Gastroesophageal sphincter (tissue), 4 donors: ENCODE results near the gene SLC39A12. TPM values are rescaled to one million over a fixed set of nuclear protein-coding genes. Genes with fewer than 3 reads are reported as not detected.

ENCODE experiments used
- ATAC-seq: fragments of 150-250 bp; one replicate; pipeline ENCODE4 v1.9.1; 2016; ENCODE audit warnings: mild to moderate bottlenecking, moderate library complexity
- H3K27ac ChIP-seq, 4 donors: fragments of 200-600 bp; sonication (generic) in 3 of 4; 1 replicate in 3 of 4; 2 replicates in 1 of 4; pipeline ENCODE4 v1.5.1; 2016 to 2019
- H3K27me3 ChIP-seq: fragments of 200-600 bp; sonication (generic); one replicate; pipeline ENCODE4 v1.5.1; 2019
- H3K36me3 ChIP-seq, 2 donors: fragments of 200-600 bp; sonication (generic); one replicate each; pipeline ENCODE4 v1.5.1; 2019; ENCODE audit warnings: control low read depth in 1 of 2
- H3K4me1 ChIP-seq, 3 donors: fragments of 200-600 bp; sonication (generic); 1 replicate in 2 of 3; 2 replicates in 1 of 3; pipeline ENCODE4 v1.5.1; 2016 to 2019; ENCODE audit warnings: control low read depth in 2 of 3
- H3K4me3 ChIP-seq, 2 donors: fragments of 200-600 bp; sonication (generic); one replicate each; pipeline ENCODE4 v1.5.1; 2019; ENCODE audit warnings: mild to moderate bottlenecking in 1 of 2, moderate library complexity in 1 of 2
- H3K9me3 ChIP-seq, 3 donors: fragments of 200-600 bp; sonication (generic); one replicate each; pipeline ENCODE4 v1.5.1; 2017 to 2019; ENCODE audit warnings: control low read depth in 2 of 3
- CTCF ChIP-seq, 4 experiments: fragments of 200-600 bp in 2 of 4; fragments of 450-650 bp in 2 of 4; sonication (generic) in 1 of 4; IDR thresholded peaks; one replicate each; pipeline ENCODE4 v1.5.1; 2017 to 2019; ENCODE audit warnings: antibody characterized with exemption in 4 of 4, mild to moderate bottlenecking in 2 of 4, moderate library complexity in 2 of 4
- EP300 ChIP-seq: sonication (generic); formaldehyde crosslinking; IDR thresholded peaks from one replicate; pipeline ENCODE4 v1.6.1; 2017; ENCODE audit warnings: antibody characterized with exemption, mild to moderate bottlenecking
- POLR2A ChIP-seq, 2 donors: fragments of 450-650 bp; IDR thresholded peaks; one replicate each; pipeline ENCODE4 v1.6.1; 2017; ENCODE audit warnings: antibody characterized with exemption in 2 of 2, mild to moderate bottlenecking in 2 of 2, moderate library complexity in 1 of 2
- POLR2AphosphoS5 ChIP-seq: sonication (generic); formaldehyde crosslinking; IDR thresholded peaks from one replicate; pipeline ENCODE4 v1.6.1; 2017; ENCODE audit warnings: antibody characterized with exemption
- whole genome bisulfite sequencing, 2 donors: methylation state at CpG; one replicate each; pipeline ENCODE4 v1.1.5; 2018; ENCODE audit warnings: low coverage in 1 of 2; 5-methylcytosine and 5-hydroxymethylcytosine counted together
- total RNA-seq, 4 donors: library from RNA; depleted of rRNA; stranded (reverse); fragments of >200 nt; gene quantifications; one replicate each; pipeline ENCODE4 v1.1.0, GENCODE V29; 2016

Gene SLC39A12
- under 1 TPM in 1 of 4 donors, not detected in 3; 0.12 TPM for total RNA-seq

GRCh38 chr10:17951868-17952371, at the start of gene SLC39A12:
Gene SLC39A12, plus strand, starts transcription at chr10:17951918. Its CDS starts 1,359 bp downstream, at chr10:17953277.
- Histone ChIP-seq H3K36me3 (no peaks in the 10 kb centered on the region), H3K27me3 (no peaks in the 10 kb centered on the region), H3K27ac (no peak within 1 kb of the TSS), H3K4me3 (no peak within 1 kb of the TSS), H3K9me3 (no peaks in the 10 kb centered on the region), H3K4me1 (no peaks in the 10 kb centered on the region)
- TF ChIP-seq CTCF (IDR thresholded peaks at IDR 0.05): no peak
- no peak for TF ChIP-seq POLR2A (IDR thresholded peaks at IDR 0.05)
- TF ChIP-seq POLR2AphosphoS5: no peak
- TF ChIP-seq EP300: no peak
- WGBS, 2 donors: 41 to 61% methylated on average over 2 to 3 of the region's 3 CpGs
- ATAC-seq: no peak

GRCh38 chr10:17904564-17904963, 47.2 kb upstream of the SLC39A12 start:
- H3K4me1 ChIP-seq: peaks cover 0 to 6% (median 0%) of the 10 kb centered on the region in 3 donors
- ATAC-seq: no peak
- TF ChIP-seq POLR2A (IDR thresholded peaks at IDR 0.05): no peak
- TF ChIP-seq EP300: no peak
- TF ChIP-seq POLR2AphosphoS5: no peak
- no peak for TF ChIP-seq CTCF (IDR thresholded peaks at IDR 0.05)
- H3K36me3 ChIP-seq: no peaks in the 10 kb centered on the region
- H3K4me3 ChIP-seq: no peak overlapping the region
- no peaks in the 10 kb centered on the region for H3K9me3 ChIP-seq
- H3K27ac ChIP-seq: no peak overlapping the region
- no peaks in the 10 kb centered on the region for H3K27me3 ChIP-seq
- WGBS, 2 donors: 83 to 100% methylated on average over 1 to 2 of the region's 2 CpGs

- Histone ChIP-seq H3K27ac (no peak overlapping the region), H3K4me3 (no peak overlapping the region), H3K27me3 (no peaks in the 10 kb centered on the region), H3K36me3 (no peaks in the 10 kb centered on the region), H3K4me1 (peaks cover 0 to 13% (median 0%) of the 10 kb centered on the region in 3 donors), H3K9me3 (no peaks in the 10 kb centered on the region)
- TF ChIP-seq CTCF (IDR thresholded peaks at IDR 0.05): no peak
- TF ChIP-seq POLR2AphosphoS5: no peak
- WGBS, 2 donors: 73 to 74% methylated on average over 3 of the region's 3 CpGs
- ATAC-seq: no peak
These were observed 46.2 kb upstream of the SLC39A12 start for GRCh38 chr10:17905491-17905890.

GRCh38 chr10:17906002-17906401, 45.7 kb upstream of the SLC39A12 start:
- no peaks in the 10 kb centered on the region for H3K9me3 ChIP-seq
- TF ChIP-seq POLR2A (IDR thresholded peaks at IDR 0.05) (no peak), CTCF (IDR thresholded peaks at IDR 0.05) (no peak), POLR2AphosphoS5 (no peak), EP300 (no peak)
- no peaks in the 10 kb centered on the region for H3K27me3 ChIP-seq
- H3K4me3 ChIP-seq: no peak overlapping the region
- peaks cover 0 to 16% (median 0%) of the 10 kb centered on the region in 3 donors for H3K4me1 ChIP-seq
- H3K36me3 ChIP-seq: no peaks in the 10 kb centered on the region
- no peak for ATAC-seq
- 57 to 83% methylated on average over 1 of the region's 1 CpG for WGBS, 2 donors
- no peak overlapping the region for H3K27ac ChIP-seq

GRCh38 chr10:17907641-17908040, 44.1 kb upstream of the SLC39A12 start:
- ATAC-seq: no peak
- 100% methylated on average over 3 of the region's 4 CpGs; no CpG with 5 or more reads in 1 of the 2 donors for whole genome bisulfite sequencing, 2 donors
- Histone ChIP-seq H3K9me3 (no peaks in the 10 kb centered on the region), H3K4me3 (no peak overlapping the region), H3K36me3 (no peaks in the 10 kb centered on the region), H3K27ac (no peak overlapping the region), H3K4me1 (peaks cover 0 to 19% (median 0%) of the 10 kb centered on the region in 3 donors), H3K27me3 (no peaks in the 10 kb centered on the region)
- TF ChIP-seq EP300 (no peak), POLR2A (IDR thresholded peaks at IDR 0.05) (no peak)
